ENCODE data around the gene ABCC11.

ABCC11 gene

GRCh38 chr16:48225456-48225855 lies 21.9 kb downstream of the ABCC11 start:
- DNase-seq (ENCODE audit: extremely low read depth, low read depth) = peak; percentile 19
- TF ChIP-seq CTCF (IDR thresholded peaks at IDR 0.05; ENCODE audit: low read depth, low read length, missing control alignments) = no peak
- H3K4me3 ChIP-seq (replicated peaks; ENCODE audit: low read depth, low read length) = no peak overlapping the region

GRCh38 chr16:48223490-48223889 lies 23.8 kb downstream of the ABCC11 start:
- TF ChIP-seq CTCF (IDR thresholded peaks at IDR 0.05; ENCODE audit: low read depth, low read length, missing control alignments) = no peak
- no peak for DNase-seq (ENCODE audit: extremely low read depth, low read depth)
- H3K4me3 ChIP-seq (replicated peaks; ENCODE audit: low read depth, low read length) = no peak overlapping the region

GRCh38 chr16:48220891-48221290 lies 26.4 kb downstream of the ABCC11 start:
- DNase-seq (ENCODE audit: extremely low read depth, low read depth) = no peak
- no peak overlapping the region for H3K4me3 ChIP-seq (replicated peaks; ENCODE audit: low read depth, low read length)
- TF ChIP-seq CTCF (IDR thresholded peaks at IDR 0.05; ENCODE audit: low read depth, low read length, missing control alignments) = no peak

- no peak for TF ChIP-seq CTCF (IDR thresholded peaks at IDR 0.05; ENCODE audit: low read depth, low read length, missing control alignments)
- DNase-seq (ENCODE audit: extremely low read depth, low read depth) = no peak
- H3K4me3 ChIP-seq (replicated peaks; ENCODE audit: low read depth, low read length) = no peak overlapping the region
Measured at GRCh38 chr16:48218473-48218872, 28.9 kb downstream of the ABCC11 start.

GRCh38 chr16:48217708-48218107 lies 29.6 kb downstream of the ABCC11 start:
- H3K4me3 ChIP-seq (replicated peaks; ENCODE audit: low read depth, low read length) = no peak overlapping the region
- no peak for DNase-seq (ENCODE audit: extremely low read depth, low read depth)
- TF ChIP-seq CTCF (IDR thresholded peaks at IDR 0.05; ENCODE audit: low read depth, low read length, missing control alignments) = no peak

GRCh38 chr16:48215738-48216137 lies 31.6 kb downstream of the ABCC11 start:
- DNase-seq (ENCODE audit: extremely low read depth, low read depth) = no peak
- no peak for TF ChIP-seq CTCF (IDR thresholded peaks at IDR 0.05; ENCODE audit: low read depth, low read length, missing control alignments)
- H3K4me3 ChIP-seq (replicated peaks; ENCODE audit: low read depth, low read length) = no peak overlapping the region

GRCh38 chr16:48212033-48212432 lies 35.3 kb downstream of the ABCC11 start:
- no peak for DNase-seq (ENCODE audit: extremely low read depth, low read depth)
- no peak for TF ChIP-seq CTCF (IDR thresholded peaks at IDR 0.05; ENCODE audit: low read depth, low read length, missing control alignments)

More at GRCh38 chr16:48212033-48212432, 35.3 kb downstream of the ABCC11 start:
- no peak overlapping the region for H3K4me3 ChIP-seq (replicated peaks; ENCODE audit: low read depth, low read length)

All from HFF-Myc (cell line).